SK-N-MC (cell line): ENCODE data around the gene HENMT1.
"Not testable (repeated sequence)": the region's sequence is repeated elsewhere in the genome, so short reads cannot be mapped to it uniquely, and the experiment has no call there.

Source experiments
- EZH2 ChIP-seq: fragments of 200-600 bp; sonication (generic); IDR thresholded peaks from one replicate; pipeline ENCODE4 v1.6.1; 2017; ENCODE audit warnings: antibody characterized with exemption
- FOXP2 ChIP-seq: optimal IDR thresholded peaks from 2 replicates; pipeline ENCODE3; 2011; ENCODE audit warnings: mild to moderate bottlenecking, moderate library complexity; ENCODE audit not compliant: insufficient read depth; ENCODE audit errors: extremely low read length, control extremely low read depth
- POLR2AphosphoS5 ChIP-seq: IDR thresholded peaks from 2 replicates; pipeline ENCODE4 v1.6.1; 2012; ENCODE audit warnings: mild to moderate bottlenecking, low read depth, low read length, borderline replicate concordance

DNA sequence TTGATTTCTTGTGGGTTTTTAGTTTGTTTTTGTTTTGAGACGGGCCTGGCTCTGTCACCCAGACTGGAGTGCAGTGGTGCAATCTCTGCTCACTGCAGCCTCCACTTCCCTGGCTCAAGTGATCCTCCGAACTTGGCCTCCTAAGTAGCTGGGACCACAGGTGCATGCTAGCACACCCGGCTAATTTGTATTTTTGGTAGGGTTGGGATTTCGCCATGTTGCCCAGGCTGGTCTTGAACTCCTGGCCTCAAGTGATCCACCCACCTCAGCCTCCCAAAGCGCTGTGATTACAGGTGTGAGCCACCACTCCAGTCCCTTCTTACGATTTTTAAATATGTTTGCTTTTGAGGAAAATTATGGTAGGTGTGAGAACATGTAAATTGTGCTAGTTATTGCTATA, 41.2 kb upstream of the HENMT1 start:
- not testable (repeated sequence) for TF ChIP-seq EZH2, POLR2AphosphoS5, FOXP2
